H1 (cell line): ENCODE data around the gene GTF2B. TPM values are rescaled to one million over a fixed set of nuclear protein-coding genes. Genes with fewer than 3 reads are reported as not detected.

Experiments used
- ATF3 ChIP-seq: IDR thresholded peaks from 2 replicates; pipeline ENCODE4 v1.6.1; 2011; ENCODE audit warnings: low read depth, mild to moderate bottlenecking, low read length; ENCODE audit not compliant: insufficient read depth
- SP1 ChIP-seq: IDR thresholded peaks from 2 replicates; pipeline ENCODE4 v1.6.1; 2011; ENCODE audit warnings: low read depth, low read length
- ZNF274 ChIP-seq: IDR thresholded peaks from 2 replicates; pipeline ENCODE4 v1.7.0; 2012; ENCODE audit warnings: low read length, borderline replicate concordance; ENCODE audit errors: extremely low read depth
- polyA plus RNA-seq, 7 experiments: library from polyadenylated mRNA; depleted of rRNA in 3 of 7; stranded (reverse) in 5 of 7; unstranded in 2 of 7; fragments of >200 nt in 5 of 7; fragments of 200-250 nt in 2 of 7; gene quantifications; 1 replicate in 5 of 7; 2 replicates in 1 of 7; 4 replicates in 1 of 7; pipeline versions ENCODE4 v1.2.1 to v1.2.3, GENCODE V29; 2011 to 2013; ENCODE audit warnings: missing spikeins in 2 of 7, mixed read lengths in 2 of 7
- total RNA-seq: library from RNA; stranded (reverse); fragmentation: NEBNext Ultra II Directional; extraction: Animal tissue kit (Norgen Biotek cat#: 25700); gene quantifications from 2 replicates; pipeline ENCODE4 v1.2.1, GENCODE V29; 2021

The GTF2B gene
- total and polyA plus RNA-seq, 2 of the 8 experiments (the other 6 are each of a cell fraction or from before 2014, with no cell fraction given) = 14.9 to 15.6 TPM

- TF ChIP-seq ZNF274 (no peak), ATF3 (no peak), SP1 (no peak)
Observed at GRCh38 chr1:88813471-88813870, 77.9 kb downstream of the GTF2B start (continued).
